ENCODE results near the gene GALNT16. TPM values are rescaled to one million over a fixed set of nuclear protein-coding genes. Genes with fewer than 3 reads are reported as not detected.

The GALNT16 gene
- total RNA-seq: 0.19 and 0.36 TPM in 2 replicates

DNA sequence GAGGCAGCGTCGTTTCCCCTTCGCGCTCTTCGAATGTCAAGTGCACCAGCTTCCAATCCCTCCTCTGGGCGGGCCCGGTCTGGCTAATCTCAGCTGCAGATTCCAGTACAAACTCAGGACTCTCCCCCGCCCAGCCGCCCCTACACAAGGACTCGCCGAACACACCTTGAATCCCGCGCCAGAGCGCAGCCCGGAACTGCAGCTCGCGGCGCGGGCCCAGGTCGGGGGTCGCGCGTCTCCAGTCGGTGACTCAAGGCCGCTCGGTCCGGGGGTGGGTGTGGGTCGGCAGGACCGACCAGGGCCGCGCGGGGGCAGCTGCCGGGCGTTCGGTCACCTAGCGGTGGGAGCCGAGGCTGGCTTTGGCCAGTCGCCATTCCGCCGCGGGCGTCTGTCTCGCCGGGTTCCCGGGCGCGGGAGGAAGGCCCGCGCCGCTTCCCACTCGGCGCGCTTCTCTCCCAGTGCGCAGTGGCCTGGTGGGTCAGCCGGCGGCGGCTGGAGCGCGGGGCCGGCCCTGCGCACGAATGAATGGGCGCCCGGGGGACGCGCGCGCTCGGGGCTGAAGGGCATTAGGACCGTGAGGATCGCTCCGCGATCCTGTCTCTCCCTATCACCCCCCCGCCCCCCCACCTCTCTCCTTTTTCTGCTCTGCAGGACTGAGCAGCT is at the start of gene GALNT16:
Gene GALNT16, plus strand, starts transcription at position 632 of the 663 bp plus-strand sequence. CDS start 133 bp downstream, outside the sequence.

GRCh38 chr14:69398053-69398817 is 138.3 kb downstream of the GALNT16 start, which contains the start of the genes ERH and SLC39A9:
Gene ERH, minus strand, starts transcription at chr14:69398299. Its CDS starts 66 bp downstream, at chr14:69398233.
Gene SLC39A9, plus strand, starts transcription at chr14:69398692. Its CDS starts 678 bp downstream, at chr14:69399370.

Other genes starting within 250 kb of the GALNT16 start
- 10.3 and 15.7 TPM in 2 replicates for gene DCAF5, start 107.0 kb upstream of the GALNT16 start, total RNA-seq
- gene EXD2, start 68.7 kb upstream of the GALNT16 start, total RNA-seq: 16.4 and 20.0 TPM in 2 replicates
- gene ERH, start 138.1 kb downstream of the GALNT16 start, total RNA-seq: 216 and 360 TPM in 2 replicates
- 86.3 and 91.2 TPM in 2 replicates for gene SLC39A9, start 138.5 kb downstream of the GALNT16 start, total RNA-seq
- under 0.01 TPM in 1 of 2 replicates, not detected in the other for gene PLEKHD1, start 224.6 kb downstream of the GALNT16 start, total RNA-seq

Measured in endothelial cell of coronary artery (primary cell).